GM12873 (cell line): ENCODE results near the gene ROR2.
A peak's percentile ranks its signal among the peaks of the same experiment; 100 is the strongest.

Experiments
- TF ChIP-seq, protein P1 (sequence below): IDR thresholded peaks from 2 replicates; pipeline ENCODE4 v1.5.1; 2012; ENCODE audit warnings: low read depth, mild to moderate bottlenecking, moderate library complexity, low read length, control low read depth; ENCODE audit not compliant: insufficient read depth; ENCODE audit errors: missing control alignments

ROR2 gene

DNA sequence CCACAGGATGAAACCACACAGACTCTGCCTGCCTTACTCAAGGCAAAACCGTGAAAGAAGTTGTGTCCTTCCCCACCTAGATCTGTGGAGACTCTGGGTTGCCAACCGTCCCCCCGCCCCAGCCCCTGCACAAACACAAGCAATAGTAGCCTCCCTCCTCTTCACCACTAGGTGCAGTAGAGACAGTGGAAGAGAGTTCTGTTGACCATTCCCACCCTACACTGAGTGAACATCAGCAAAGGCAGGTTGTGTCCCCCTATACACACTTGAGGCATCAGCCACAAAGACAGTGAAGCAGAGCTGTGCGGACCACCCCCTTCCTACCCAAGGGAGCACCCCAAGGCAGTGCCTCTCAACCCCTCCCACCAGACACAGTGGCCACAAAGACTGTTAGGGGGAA lies 302.7 kb downstream of the ROR2 start:
- TF ChIP-seq, protein P1, sequence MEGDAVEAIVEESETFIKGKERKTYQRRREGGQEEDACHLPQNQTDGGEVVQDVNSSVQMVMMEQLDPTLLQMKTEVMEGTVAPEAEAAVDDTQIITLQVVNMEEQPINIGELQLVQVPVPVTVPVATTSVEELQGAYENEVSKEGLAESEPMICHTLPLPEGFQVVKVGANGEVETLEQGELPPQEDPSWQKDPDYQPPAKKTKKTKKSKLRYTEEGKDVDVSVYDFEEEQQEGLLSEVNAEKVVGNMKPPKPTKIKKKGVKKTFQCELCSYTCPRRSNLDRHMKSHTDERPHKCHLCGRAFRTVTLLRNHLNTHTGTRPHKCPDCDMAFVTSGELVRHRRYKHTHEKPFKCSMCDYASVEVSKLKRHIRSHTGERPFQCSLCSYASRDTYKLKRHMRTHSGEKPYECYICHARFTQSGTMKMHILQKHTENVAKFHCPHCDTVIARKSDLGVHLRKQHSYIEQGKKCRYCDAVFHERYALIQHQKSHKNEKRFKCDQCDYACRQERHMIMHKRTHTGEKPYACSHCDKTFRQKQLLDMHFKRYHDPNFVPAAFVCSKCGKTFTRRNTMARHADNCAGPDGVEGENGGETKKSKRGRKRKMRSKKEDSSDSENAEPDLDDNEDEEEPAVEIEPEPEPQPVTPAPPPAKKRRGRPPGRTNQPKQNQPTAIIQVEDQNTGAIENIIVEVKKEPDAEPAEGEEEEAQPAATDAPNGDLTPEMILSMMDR, result peak; percentile 33

DNA sequence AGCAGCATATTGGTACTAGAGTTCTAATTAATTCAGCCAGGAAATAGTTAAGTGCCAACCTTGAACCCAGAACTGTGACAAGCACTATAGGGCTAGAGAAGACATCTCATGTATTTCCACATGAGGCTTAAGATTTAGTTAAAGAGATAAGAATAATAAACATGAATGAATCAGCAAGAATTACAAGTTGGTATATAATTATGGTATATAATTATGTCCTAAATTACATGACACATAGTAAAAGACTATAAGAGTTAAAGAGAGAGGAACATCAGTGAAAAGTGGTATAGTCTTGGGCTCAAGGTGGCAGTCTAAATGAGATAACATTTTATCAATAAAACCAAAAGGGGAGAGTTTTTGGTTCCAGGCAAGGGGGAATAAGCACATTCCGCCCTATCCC lies 303.3 kb downstream of the ROR2 start:
- TF ChIP-seq, protein P1, result no peak

DNA sequence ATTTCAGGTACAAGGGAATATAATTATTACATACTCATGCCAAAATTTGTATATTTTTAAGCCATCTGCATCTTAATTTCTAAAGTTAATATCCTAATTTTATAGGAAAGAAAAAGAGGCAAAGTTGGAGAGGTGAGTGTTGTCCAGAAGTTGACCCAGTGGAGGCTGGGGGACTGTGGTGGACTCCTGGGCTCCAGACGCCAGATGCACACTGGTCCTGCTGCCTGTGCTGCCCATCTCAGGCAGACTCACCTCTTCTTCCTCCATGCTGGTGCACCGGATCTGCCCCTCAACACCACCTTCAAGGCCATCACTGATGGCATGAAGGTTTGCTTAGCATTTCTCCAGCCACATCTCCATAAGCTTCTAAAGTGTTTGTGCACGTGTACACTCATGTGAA lies 305.6 kb downstream of the ROR2 start:
- TF ChIP-seq, protein P1, result no peak

- TF ChIP-seq, protein P1, result no peak
Observed at GRCh38 chr9:91643481-91644077, 306.4 kb downstream of the ROR2 start.

DNA sequence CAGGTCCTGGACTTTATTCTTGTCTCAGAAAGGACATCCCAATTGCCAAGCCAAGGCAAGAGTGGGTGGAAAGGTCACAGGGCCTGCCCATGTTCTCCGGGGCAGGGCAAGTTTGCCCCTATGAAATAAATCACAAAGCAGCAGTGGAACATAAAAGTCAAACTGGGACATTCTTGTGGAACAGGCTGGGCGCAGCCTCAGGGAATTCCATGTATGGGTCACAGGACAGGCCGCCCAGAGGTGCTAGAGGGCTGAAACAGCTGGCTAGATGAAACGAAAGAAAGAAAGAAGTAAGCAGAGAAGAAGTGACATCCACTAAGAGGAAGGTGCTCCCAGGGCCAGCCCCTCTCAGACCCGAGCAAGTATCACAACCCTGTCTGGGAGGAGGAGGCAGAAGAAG lies 307.3 kb downstream of the ROR2 start:
- TF ChIP-seq, protein P1, result no peak

- TF ChIP-seq, protein P1, result no peak
Observed at GRCh38 chr9:91640428-91640827, 309.6 kb downstream of the ROR2 start.

- TF ChIP-seq, protein P1, result no peak
Observed at GRCh38 chr9:91639054-91639453, 311.0 kb downstream of the ROR2 start.
